HG03159 (cell line): ENCODE results near the gene TMEM86A.
A peak's percentile ranks its signal among the peaks of the same experiment; 100 is the strongest.

Experiments
- ATAC-seq: cut with Tn5 transposase; IDR thresholded peaks from one replicate; pipeline ENCODE4 v1.9.1; 2021; ENCODE audit warnings: mild to moderate bottlenecking, moderate library complexity; ENCODE audit not compliant: unreplicated experiment

TMEM86A gene

DNA sequence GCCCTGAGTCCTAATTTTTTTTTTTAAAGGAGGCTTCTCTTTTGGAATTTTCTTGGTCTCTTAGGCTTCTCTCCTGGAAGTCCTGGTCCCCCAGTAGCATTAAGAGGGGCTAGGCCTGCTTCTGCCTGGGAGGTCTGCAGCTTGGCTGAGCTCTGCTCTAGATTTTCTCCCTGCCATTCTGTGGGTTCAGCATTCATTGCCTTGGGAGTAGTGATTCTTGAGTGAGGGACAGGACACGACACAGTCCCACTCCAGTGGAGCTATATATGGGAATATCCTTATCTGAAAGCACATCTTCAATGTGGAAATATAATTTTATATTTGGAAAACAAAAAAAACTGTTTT, 23.7 kb downstream of the TMEM86A start:
- no peak for ATAC-seq

GRCh38 chr11:18723991-18724390, 25.4 kb downstream of the TMEM86A start:
- no peak for ATAC-seq

DNA sequence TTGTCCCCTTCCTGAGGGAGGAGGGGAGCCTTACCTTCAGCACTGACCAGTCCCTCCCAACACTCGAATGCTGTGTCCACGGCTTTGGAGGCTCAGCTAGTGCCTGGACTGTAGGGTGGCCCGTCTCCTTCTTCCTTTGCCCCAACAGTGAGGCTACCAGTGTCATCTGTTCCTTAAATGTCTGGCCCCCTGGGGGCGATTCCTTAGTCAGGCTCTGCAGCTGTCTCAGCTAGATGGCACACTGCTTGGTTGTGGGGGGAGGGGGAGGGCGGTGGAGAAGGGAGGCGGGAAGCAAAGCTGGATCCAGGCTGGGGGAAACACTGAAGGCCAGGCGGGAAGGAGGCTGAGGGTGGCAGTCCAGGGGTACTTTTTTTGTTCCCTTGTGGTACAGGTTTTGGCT, 27.5 kb downstream of the TMEM86A start, which contains the start of gene IGSF22:
TSS of gene IGSF22 (minus strand) at position 149 of the 400 bp plus-strand sequence. CDS start 1,952 bp downstream, outside the sequence.
- ATAC-seq, result no peak

GRCh38 chr11:18727479-18728236, 29.1 kb downstream of the TMEM86A start:
- peak; percentile 48 for ATAC-seq

GRCh38 chr11:18728658-18729057, 30.1 kb downstream of the TMEM86A start:
- ATAC-seq, result no peak

DNA sequence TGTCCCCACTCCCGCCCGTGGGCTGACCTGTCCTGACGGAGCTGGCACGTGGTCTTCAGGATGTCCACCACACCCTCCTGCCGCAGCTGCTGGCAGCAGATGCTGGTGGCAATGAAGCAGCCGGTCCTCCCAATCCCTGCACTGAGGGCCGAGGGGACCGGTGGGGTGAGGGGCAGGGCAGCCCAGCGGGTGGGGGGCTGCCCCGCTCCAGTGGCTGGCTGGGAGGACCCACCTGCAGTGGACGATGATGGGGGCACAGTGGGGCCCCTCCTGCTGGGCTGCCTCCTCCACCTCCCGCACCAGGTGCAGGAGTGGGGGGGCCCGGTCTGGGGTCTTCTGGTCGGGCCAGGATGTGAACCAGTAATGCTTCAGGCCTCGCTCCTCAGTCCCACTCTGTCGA, 30.8 kb downstream of the TMEM86A start:
- no peak for ATAC-seq

GRCh38 chr11:18730020-18730419, 31.4 kb downstream of the TMEM86A start:
- ATAC-seq, result no peak

- ATAC-seq, result no peak
Observed at GRCh38 chr11:18731441-18731840, 32.9 kb downstream of the TMEM86A start.

- ATAC-seq, result peak; percentile 54
Observed at GRCh38 chr11:18731949-18732821, 33.6 kb downstream of the TMEM86A start.

DNA sequence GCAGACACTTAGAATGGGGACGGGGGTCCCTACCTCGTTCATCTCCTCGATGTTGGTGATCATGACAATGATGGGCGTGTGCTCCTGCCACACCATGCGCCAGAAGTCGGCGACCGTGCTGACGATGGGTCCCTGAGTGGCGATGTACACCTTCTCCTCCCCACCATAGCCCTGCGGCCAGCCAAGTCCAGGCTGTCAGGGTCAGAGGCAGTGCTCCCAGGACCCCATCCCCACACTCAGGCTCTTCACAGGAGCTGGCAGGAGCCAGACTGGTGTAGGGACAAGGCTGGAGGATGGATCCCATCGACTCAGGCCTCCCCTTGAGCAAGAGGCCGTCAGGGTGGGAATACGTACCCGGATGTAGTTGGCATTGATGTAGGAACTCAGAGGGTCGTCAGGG, 34.6 kb downstream of the TMEM86A start:
- no peak for ATAC-seq

GRCh38 chr11:18736590-18737148, 38.1 kb downstream of the TMEM86A start:
- no peak for ATAC-seq

- ATAC-seq, result no peak
Observed at GRCh38 chr11:18737642-18738041, 39.1 kb downstream of the TMEM86A start.

- no peak for ATAC-seq
Observed at GRCh38 chr11:18739685-18740084, 41.1 kb downstream of the TMEM86A start.

GRCh38 chr11:18741783-18742182, 43.2 kb downstream of the TMEM86A start:
- no peak for ATAC-seq

DNA sequence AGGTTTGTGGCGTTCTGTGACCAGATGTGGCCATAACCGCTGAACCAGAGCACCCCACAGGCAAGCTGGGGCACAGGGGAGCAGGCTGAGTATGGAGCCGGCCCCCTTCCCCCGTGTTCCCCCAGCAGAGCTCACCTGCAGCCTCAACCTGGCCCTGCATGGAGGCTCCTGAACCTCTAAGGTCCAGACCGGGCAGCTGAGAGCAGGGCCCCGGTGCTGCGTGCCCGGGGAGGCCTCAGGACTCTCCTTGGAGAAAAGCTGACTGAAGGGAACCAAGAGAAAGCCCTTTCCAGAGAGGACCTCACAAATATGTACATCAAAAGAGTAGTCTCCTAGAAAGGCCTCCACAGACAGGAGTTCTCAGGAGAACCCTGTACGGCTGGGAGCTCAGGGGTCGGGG, 44.8 kb downstream of the TMEM86A start:
- ATAC-seq, result no peak

DNA sequence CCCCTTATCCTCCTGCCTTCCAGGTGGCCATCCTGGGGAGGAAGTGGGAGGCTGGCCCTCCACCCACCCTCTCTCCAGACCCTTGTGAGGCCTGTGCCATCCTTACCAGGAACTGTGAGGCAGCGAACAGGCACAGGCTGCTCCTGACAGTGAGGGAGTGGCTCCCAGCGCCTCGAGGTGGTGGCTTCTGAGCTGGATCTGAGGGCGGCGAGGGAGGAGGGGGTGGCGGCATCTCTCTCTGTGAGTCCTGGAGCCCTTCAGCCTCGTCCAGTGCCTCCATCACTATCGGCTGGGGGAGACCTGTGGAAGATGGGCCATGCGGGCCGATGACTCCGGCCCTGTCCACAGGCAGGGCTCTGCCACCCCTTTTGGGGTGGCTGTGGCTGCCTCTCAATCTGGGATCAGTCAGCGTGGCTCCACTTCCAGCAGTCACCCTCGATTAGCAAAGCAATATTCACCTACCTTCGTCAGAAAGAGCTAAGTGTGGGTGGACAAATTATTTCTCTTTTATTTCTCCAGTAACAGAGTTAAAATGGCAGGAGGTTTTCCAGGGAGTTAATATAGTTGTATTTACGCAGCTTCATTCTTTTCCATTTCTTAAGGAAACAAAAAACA, 45.4 kb downstream of the TMEM86A start:
- ATAC-seq, result no peak

DNA sequence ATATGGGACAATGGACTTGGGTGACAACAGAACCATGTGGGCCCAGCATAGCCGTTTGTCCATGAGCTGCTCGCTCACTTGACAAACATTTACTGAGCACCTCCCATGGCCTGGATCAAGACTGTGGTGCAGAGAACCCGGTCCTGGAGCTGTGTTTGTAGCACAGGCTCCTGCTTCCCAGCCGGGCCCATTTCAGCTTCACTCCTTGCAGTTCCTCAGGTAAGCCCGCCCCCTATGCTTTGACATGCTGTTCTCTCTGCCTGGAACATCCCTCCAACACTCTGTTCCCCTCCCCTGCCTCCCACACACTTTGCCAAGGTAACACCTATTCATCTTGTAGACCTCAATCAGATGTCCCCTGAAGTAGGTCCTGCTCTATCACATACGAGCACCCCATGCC, 46.7 kb downstream of the TMEM86A start:
- ATAC-seq, result no peak

GRCh38 chr11:18748766-18749365, 50.3 kb downstream of the TMEM86A start:
- ATAC-seq, result no peak

- ATAC-seq, result no peak
Observed at GRCh38 chr11:18749681-18750319, 51.2 kb downstream of the TMEM86A start.

- no peak for ATAC-seq
Observed at GRCh38 chr11:18750944-18751343, 52.4 kb downstream of the TMEM86A start.
